Cardiac fibroblast (primary cell): ENCODE data around the gene B4GALT5.
A peak's percentile ranks its signal among the peaks of the same experiment; 100 is the strongest.

Source experiments
- DNase-seq, 2 donors: peaks; one replicate each; pipeline versions ENCODE4 v3.0.0 to v3.0.0-alpha.2; 2010; ENCODE audit warnings: low read depth in 2 of 2
- H3K4me3 ChIP-seq, 2 donors: replicated peaks in 1 of 2; 1 replicate in 1 of 2; 2 replicates in 1 of 2; pipeline ENCODE4 v1.5.1; 2011; ENCODE audit warnings: low read depth in 2 of 2, low read length in 2 of 2, mild to moderate bottlenecking in 2 of 2, moderate library complexity in 1 of 2
- TF ChIP-seq, protein P1 (sequence below): IDR thresholded peaks from one replicate; pipeline ENCODE4 v1.5.1; 2011; ENCODE audit warnings: low read depth, mild to moderate bottlenecking, low read length, inconsistent platforms

B4GALT5 gene

DNA sequence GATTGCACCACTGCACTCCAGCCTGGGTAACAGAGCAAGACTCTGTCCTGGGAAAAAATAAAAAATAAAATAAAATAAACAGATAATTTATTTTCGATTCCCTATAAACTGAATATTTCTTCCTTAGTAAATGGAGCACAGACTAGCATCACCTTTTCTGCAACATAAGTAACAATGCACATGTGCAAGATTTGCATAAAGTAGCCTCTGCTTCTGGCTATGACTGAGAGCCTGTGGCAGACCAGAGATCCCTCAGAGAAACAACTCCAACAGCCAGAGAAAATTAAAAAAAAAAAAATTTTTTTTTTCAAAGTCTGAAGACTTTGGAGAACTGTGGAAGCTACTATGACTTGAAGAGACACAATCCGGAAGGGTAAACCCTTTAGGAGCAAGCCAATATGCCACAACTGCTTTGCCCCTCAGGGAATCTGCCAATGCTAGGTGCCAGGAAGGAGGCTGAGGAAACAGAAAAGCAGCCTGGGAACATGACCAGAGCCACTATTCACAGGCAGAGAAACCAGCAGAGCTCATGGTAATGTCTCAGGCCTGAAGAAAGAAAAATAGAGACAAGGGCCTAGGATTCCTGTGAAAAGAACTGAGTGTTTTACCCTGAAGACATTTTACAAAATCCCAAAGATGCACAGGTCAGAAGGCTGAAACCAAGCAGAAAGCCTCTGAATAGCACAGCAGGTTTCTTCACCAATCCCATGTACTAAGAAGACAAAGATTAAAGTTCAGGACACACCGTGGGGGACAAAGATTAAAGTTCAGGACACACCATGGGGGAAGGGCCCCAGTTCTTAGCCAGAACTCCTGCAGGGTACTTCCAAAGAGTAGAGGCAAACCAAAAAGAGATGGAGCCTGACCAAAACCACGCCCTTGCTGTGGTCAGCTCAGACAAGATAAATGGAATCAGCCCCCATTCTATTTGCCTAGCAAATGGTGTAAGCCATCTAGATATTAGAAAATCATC lies 25.8 kb downstream of the B4GALT5 start:
- TF ChIP-seq, protein P1, sequence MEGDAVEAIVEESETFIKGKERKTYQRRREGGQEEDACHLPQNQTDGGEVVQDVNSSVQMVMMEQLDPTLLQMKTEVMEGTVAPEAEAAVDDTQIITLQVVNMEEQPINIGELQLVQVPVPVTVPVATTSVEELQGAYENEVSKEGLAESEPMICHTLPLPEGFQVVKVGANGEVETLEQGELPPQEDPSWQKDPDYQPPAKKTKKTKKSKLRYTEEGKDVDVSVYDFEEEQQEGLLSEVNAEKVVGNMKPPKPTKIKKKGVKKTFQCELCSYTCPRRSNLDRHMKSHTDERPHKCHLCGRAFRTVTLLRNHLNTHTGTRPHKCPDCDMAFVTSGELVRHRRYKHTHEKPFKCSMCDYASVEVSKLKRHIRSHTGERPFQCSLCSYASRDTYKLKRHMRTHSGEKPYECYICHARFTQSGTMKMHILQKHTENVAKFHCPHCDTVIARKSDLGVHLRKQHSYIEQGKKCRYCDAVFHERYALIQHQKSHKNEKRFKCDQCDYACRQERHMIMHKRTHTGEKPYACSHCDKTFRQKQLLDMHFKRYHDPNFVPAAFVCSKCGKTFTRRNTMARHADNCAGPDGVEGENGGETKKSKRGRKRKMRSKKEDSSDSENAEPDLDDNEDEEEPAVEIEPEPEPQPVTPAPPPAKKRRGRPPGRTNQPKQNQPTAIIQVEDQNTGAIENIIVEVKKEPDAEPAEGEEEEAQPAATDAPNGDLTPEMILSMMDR, result no peak
- no peak overlapping the region for H3K4me3 ChIP-seq
- DNase-seq, result no peak

DNA sequence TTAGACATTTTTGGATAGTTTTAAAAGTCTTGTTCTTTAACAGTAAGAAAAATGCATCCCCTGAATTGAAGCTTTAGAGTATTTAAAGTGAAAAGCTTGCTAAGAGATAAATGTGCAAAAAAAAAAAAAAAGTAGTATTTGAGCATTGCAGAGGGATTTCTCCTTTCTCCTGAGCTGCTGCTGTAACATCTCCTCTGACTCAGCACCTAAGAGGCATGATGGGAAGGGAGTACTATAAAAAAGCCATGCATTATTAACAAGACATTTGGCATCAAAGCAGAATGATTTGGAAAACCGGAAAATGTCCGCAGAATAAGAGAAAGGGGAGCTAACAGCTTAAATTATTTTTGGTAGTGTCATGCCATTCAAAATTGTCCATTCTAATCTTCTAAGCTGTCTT lies 27.9 kb downstream of the B4GALT5 start:
- TF ChIP-seq, protein P1, result no peak
- peak; percentile 72 to 75 for DNase-seq
- H3K4me3 ChIP-seq, result no peak overlapping the region

DNA sequence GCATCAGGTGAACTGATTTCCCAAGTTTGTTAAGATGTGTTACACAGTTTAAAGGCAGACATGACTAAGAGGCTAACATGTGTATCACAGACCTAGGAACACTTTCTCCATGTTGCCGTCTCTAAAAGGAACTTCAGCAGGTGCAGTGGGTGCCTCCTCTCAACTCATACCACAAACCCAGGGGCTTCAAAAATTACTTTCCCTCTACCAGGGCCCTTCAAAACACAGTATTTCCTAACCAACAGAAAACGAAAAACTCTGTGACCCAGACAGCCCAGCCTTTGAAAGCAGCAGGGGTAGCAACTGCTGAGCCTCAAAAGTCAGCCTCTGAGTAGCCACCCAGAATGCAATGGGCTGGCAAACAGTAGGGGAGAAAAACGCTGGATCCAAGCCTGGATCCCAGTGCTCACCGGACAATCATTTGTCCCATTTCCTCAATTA lies 28.5 kb downstream of the B4GALT5 start:
- no peak overlapping the region for H3K4me3 ChIP-seq
- TF ChIP-seq, protein P1, result no peak
- DNase-seq, result no peak

DNA sequence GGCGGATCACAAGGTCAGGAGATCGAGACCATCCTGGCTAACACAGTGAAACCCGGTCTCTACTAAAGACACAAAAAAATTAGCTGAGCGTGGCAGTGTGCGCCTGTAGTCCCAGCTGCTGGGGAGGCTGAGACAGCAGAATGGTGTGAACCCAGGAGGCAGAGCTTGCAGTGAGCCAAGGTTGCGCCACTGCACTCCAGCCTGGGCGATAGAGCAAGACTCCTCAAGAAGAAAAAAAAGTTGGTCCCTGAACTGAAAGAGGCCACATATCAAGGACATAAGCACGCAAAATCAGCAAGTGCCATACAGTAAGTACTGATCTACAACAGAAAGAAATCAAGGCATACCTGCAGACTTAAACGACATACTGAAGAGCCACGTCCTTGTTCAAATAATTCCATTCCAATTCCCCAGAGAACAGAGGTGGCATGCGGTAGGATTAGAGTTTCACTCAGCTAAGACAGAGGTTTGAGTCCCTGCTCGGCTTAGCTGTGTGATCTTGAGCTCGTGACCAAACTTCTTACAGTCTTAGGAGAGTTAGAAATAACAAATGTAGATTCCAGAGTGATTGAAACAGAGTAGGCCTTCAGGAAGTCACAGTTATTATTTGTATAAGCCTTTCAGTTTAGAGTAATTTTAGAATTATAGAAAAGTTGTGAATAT lies 29.2 kb downstream of the B4GALT5 start:
- no peak for DNase-seq
- TF ChIP-seq, protein P1, result no peak
- H3K4me3 ChIP-seq, result no peak overlapping the region

GRCh38 chr20:49682798-49683197 lies 30.9 kb downstream of the B4GALT5 start:
- TF ChIP-seq, protein P1, result no peak

DNA sequence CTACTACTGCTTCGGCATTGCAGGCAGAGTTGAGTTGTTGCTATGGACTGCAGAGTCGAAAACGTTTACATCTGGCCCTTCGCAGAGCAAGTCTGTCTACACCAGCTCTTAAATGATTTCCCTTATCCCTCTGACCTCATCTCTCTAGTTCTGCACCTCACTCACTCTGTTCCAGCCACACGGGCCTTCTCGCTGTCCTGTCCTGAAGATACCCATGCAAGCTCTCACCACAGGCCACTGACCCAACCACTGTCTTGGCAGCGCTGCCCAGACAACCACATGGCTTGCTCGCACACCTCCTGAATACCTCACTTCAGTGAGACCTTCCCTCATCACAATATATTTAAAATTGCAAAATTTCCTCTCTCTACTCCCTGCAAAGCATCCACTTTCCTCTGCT lies 31.4 kb downstream of the B4GALT5 start:
- DNase-seq, result no peak
- TF ChIP-seq, protein P1, result no peak
- no peak overlapping the region for H3K4me3 ChIP-seq

More at GRCh38 chr20:49682798-49683197, 30.9 kb downstream of the B4GALT5 start:
- no peak overlapping the region for H3K4me3 ChIP-seq
- DNase-seq, result no peak
